A673 (cell line): Measurements from ENCODE around the gene RAPGEF4. TPM values are rescaled to one million over a fixed set of nuclear protein-coding genes. Genes with fewer than 3 reads are reported as not detected.

ENCODE experiments used
- BruUV-seq: library from RNA; stranded (reverse); fragments of 400-500 nt; replicated peaks from 2 replicates; lab custom pipeline; 2021; lab: Mats Ljungman, UMichigan
- CTCF ChIA-PET: fragments of 300-600 bp; sonication (Branson Sonifier 250); formaldehyde crosslinking; loops from one replicate; lab custom pipeline; 2022; ENCODE audit warnings: antibody characterized with exemption; lab: Charles Lee
- POLR2A ChIA-PET: fragments of 300-600 bp; sonication (Branson Sonifier 250); formaldehyde crosslinking; loops from one replicate; lab custom pipeline; 2022; ENCODE audit warnings: antibody characterized with exemption; ENCODE audit not compliant: low non-redundant PET; lab: Charles Lee
- DNase-seq: peaks from one replicate; pipeline ENCODE4 v3.0.0-alpha.2; 2015; ENCODE audit warnings: low spot score
- H3K27ac ChIP-seq: fragments of 200-600 bp; sonication (generic); 2 replicates; pipeline ENCODE4 v1.5.1; 2016; ENCODE audit warnings: mixed run types, low read depth, mild to moderate bottlenecking, mixed read lengths, antibody characterized with exemption, low read length; ENCODE audit not compliant: poor library complexity, severe bottlenecking
- H3K27me3 ChIP-seq: fragments of 200-600 bp; sonication (generic); replicated peaks from 2 replicates; pipeline ENCODE4 v1.6.1; 2017; ENCODE audit warnings: mixed run types, low read depth, mild to moderate bottlenecking, mixed read lengths, antibody characterized with exemption, low read length; ENCODE audit not compliant: insufficient read depth, poor library complexity
- H3K36me3 ChIP-seq: fragments of 200-600 bp; sonication (generic); 2 replicates; pipeline ENCODE4 v1.6.1; 2016; ENCODE audit warnings: mixed run types, mild to moderate bottlenecking, mixed read lengths, antibody characterized with exemption, low read length; ENCODE audit not compliant: insufficient read depth, poor library complexity, severe bottlenecking
- H3K4me1 ChIP-seq: fragments of 200-600 bp; sonication (generic); 2 replicates; pipeline ENCODE4 v1.6.1; 2017; ENCODE audit warnings: mixed run types, mild to moderate bottlenecking, mixed read lengths, antibody characterized with exemption, low read length; ENCODE audit not compliant: insufficient read depth, poor library complexity, severe bottlenecking
- H3K4me3 ChIP-seq: fragments of 200-600 bp; sonication (generic); 2 replicates; pipeline ENCODE4 v1.5.1; 2016; ENCODE audit warnings: low read depth, mixed run types, mild to moderate bottlenecking, mixed read lengths, low read length; ENCODE audit not compliant: poor library complexity, severe bottlenecking
- H3K9me3 ChIP-seq: fragments of 200-600 bp; sonication (generic); 2 replicates; pipeline ENCODE4 v1.6.1; 2016; ENCODE audit warnings: mixed run types, low read depth, mild to moderate bottlenecking, mixed read lengths, antibody characterized with exemption, low read length; ENCODE audit not compliant: poor library complexity, severe bottlenecking
- EZH2 ChIP-seq: fragments of 200-600 bp; sonication (generic); IDR thresholded peaks from 2 replicates; pipeline ENCODE4 v1.6.1; 2017; ENCODE audit warnings: borderline replicate concordance, low read depth, mild to moderate bottlenecking, mixed read lengths, antibody characterized with exemption, low read length; ENCODE audit not compliant: poor library complexity, severe bottlenecking
- intact Hi-C: fragments of 100-400 bp; cut with micrococcal nuclease; formaldehyde crosslinking; loops from one replicate; pipeline ENCODE4 v1.10.0; 2022; ENCODE audit not compliant: unreplicated experiment
- total RNA-seq: library from RNA; stranded (reverse); gene quantifications from 2 replicates; pipeline ENCODE4 v1.2.3, GENCODE V29; 2021
- TF ChIP-seq, protein P1 (sequence below): fragments of 300-800, 200-600 bp; sonication (generic); conservative IDR thresholded peaks from 2 replicates; pipeline ENCODE4 v1.5.1; 2017; ENCODE audit warnings: low read depth, mild to moderate bottlenecking, antibody characterized with exemption, low read length, moderate library complexity, mixed read lengths

Gene RAPGEF4
- total RNA-seq, 1 experiment from 2014 or later, result 0.26 TPM

DNA sequence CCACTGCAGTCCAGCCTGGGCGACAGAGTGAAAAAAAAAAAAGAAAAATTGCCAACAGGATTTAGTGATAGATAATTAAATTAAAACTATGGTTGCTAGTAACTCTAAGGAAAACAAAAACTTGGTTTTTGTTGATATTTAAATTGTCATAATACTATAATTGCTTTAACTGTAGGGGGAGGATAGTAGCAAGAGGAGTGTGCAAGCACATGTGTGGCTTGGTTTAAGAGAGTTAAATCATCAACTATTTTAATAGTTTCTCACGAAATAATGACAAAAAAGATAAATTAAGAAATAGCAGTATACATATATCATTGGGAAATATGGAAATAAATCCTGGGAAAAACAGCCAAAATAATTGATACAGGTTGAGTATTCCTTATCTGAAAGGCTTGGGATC, 27.4 kb upstream of the RAPGEF4 start:
- Histone ChIP-seq H3K9me3 (no peaks in the 10 kb centered on the region), H3K27ac (no peak overlapping the region), H3K27me3 (peaks cover 43% of the 10 kb centered on the region), H3K4me1 (no peaks in the 10 kb centered on the region), H3K36me3 (no peaks in the 10 kb centered on the region), H3K4me3 (no peak overlapping the region)
- CTCF ChIA-PET, result no interaction called here
- no TSS peak for BruUV-seq
- POLR2A ChIA-PET, result no interaction called here
- DNase-seq, result no peak
- intact Hi-C loops, result no loop called here
- TF ChIP-seq, protein P1, sequence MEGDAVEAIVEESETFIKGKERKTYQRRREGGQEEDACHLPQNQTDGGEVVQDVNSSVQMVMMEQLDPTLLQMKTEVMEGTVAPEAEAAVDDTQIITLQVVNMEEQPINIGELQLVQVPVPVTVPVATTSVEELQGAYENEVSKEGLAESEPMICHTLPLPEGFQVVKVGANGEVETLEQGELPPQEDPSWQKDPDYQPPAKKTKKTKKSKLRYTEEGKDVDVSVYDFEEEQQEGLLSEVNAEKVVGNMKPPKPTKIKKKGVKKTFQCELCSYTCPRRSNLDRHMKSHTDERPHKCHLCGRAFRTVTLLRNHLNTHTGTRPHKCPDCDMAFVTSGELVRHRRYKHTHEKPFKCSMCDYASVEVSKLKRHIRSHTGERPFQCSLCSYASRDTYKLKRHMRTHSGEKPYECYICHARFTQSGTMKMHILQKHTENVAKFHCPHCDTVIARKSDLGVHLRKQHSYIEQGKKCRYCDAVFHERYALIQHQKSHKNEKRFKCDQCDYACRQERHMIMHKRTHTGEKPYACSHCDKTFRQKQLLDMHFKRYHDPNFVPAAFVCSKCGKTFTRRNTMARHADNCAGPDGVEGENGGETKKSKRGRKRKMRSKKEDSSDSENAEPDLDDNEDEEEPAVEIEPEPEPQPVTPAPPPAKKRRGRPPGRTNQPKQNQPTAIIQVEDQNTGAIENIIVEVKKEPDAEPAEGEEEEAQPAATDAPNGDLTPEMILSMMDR, result no peak
- no peak for TF ChIP-seq EZH2

DNA sequence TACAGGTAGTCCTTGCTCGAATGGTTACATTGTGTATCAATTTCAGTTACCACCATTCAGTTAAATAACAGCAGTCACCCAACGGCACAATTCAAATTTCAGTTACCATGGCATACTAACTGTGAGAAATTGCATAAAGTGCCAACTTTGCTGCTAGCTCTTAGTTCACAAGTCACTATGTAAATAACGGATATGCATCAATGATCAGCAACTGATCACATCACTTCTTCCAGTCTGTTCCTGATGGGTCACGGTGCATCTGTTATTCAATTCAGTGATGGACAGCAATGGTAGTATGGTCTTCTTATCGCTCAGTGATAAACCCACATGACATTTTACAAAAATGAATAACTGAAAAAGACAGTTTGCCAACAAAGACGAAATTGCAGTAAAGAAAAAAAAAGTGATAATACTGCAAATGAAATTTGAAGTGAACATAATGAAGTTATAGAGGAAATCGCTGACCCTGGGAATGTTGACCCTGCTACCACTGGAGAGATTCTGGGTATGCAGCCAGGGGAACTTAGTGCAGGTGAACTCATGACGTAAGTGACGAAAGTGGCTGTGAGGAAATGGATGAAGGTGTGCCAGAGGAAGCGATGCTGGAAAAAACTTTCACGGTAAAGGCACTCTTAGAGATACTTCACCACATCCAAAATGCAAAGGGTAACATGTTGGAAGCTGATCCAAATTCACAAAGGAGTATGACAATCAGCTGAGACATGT, 25.9 kb upstream of the RAPGEF4 start:
- H3K4me3 ChIP-seq, result no peak overlapping the region
- POLR2A ChIA-PET, result no interaction called here
- no peaks in the 10 kb centered on the region for H3K36me3 ChIP-seq
- no TSS peak for BruUV-seq
- no peaks in the 10 kb centered on the region for H3K9me3 ChIP-seq
- intact Hi-C loops, result loop anchor here (2.0 to 5.0 kb wide), 3 partner anchors 117 to 245 kb away; no protein-coding TSS in a partner anchor
- H3K27me3 ChIP-seq, result peaks cover 43% of the 10 kb centered on the region
- CTCF ChIA-PET, result interaction anchor here (1.0 kb wide), 1 partner anchor 115 kb away, joined by 3 read pairs; no protein-coding TSS in a partner anchor
- H3K27ac ChIP-seq, result no peak overlapping the region
- no peaks in the 10 kb centered on the region for H3K4me1 ChIP-seq
- no peak for DNase-seq
- TF ChIP-seq EZH2, result no peak
- TF ChIP-seq, protein P1, result no peak

DNA sequence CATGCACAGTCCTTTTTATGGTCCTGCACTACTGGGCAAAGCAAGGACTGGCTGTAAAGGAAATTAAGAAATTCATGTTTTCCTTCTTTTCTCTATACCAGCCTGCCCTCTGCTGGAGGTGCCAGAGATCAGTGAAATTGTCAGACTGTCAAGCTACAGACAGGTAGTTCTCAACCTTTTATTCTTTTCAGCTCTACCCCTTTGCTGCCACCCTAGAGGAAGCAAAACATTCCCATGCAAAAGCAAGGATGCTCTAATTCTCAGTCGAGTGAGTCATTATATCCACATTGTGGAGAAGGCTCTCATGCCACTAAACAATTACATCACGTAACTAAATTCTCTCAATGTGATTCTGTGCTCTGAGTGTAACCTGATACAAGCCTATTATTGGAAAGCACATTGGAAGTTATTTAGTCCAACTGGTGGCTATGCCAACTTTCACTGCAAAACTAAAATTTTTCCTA, 25.0 kb upstream of the RAPGEF4 start:
- POLR2A ChIA-PET, result no interaction called here
- no TSS peak for BruUV-seq
- no peaks in the 10 kb centered on the region for H3K9me3 ChIP-seq
- H3K36me3 ChIP-seq, result no peaks in the 10 kb centered on the region
- H3K27ac ChIP-seq, result no peak overlapping the region
- H3K27me3 ChIP-seq, result peaks cover 42% of the 10 kb centered on the region
- no peak for TF ChIP-seq EZH2
- TF ChIP-seq, protein P1, result peak; percentile 75
- H3K4me1 ChIP-seq, result no peaks in the 10 kb centered on the region
- intact Hi-C loops, result loop anchor here (2.0 to 5.0 kb wide), 3 partner anchors 118 to 246 kb away; no protein-coding TSS in a partner anchor
- H3K4me3 ChIP-seq, result no peak overlapping the region
- CTCF ChIA-PET, result interaction anchor here (0.6 to 1.0 kb wide), 2 partner anchors 9 to 116 kb away, joined by 3 read pairs; no protein-coding TSS in a partner anchor
- DNase-seq, result peak; percentile 47
